Measurements from ENCODE around the gene LPAR3.

LPAR3 gene

DNA sequence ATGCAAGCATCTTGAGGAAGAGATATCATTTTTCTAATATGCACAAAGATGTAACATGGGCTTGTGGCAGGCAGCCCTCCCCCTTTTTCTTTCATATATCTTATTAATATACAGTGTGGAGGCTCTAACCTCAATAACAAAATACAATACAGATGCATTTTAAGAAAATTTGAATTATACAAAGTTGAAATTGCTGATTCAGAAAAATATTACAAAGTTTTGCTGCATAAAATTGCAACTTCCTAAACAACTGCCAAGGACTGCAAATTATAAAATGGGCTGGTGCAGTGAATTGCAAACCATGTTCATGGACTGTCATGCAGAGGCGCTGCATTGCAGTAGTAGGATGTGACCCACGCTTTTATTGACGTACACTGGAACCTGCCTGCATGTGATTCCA lies 84.0 kb downstream of the LPAR3 start:
- H3K4me3 ChIP-seq (replicated peaks; ENCODE audit: insufficient read depth, low read length), result no peak overlapping the region

DNA sequence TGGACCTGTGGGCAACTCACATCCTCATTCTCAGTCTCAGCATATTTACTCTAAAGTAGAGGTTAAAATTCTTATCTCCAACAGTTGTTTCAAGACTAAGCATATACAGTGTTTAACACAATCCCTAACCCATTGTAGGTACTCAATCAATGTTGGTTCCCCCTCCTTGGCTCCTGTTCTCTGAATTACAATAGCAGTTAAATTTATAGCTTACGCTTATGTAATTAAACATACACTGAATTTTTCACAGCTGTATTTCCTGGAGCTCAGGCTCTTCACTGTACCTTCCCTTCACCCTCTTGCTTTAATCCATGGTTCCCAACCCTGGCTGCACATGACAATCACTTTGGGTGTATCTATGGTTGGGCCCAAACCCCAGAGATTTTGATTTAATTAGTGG lies 89.4 kb downstream of the LPAR3 start:
- H3K27ac ChIP-seq (replicated peaks), result no peak overlapping the region
- TF ChIP-seq CTCF (IDR thresholded peaks at IDR 0.05; ENCODE audit: insufficient read depth, low read length), result no peak
- TF ChIP-seq, protein P1, sequence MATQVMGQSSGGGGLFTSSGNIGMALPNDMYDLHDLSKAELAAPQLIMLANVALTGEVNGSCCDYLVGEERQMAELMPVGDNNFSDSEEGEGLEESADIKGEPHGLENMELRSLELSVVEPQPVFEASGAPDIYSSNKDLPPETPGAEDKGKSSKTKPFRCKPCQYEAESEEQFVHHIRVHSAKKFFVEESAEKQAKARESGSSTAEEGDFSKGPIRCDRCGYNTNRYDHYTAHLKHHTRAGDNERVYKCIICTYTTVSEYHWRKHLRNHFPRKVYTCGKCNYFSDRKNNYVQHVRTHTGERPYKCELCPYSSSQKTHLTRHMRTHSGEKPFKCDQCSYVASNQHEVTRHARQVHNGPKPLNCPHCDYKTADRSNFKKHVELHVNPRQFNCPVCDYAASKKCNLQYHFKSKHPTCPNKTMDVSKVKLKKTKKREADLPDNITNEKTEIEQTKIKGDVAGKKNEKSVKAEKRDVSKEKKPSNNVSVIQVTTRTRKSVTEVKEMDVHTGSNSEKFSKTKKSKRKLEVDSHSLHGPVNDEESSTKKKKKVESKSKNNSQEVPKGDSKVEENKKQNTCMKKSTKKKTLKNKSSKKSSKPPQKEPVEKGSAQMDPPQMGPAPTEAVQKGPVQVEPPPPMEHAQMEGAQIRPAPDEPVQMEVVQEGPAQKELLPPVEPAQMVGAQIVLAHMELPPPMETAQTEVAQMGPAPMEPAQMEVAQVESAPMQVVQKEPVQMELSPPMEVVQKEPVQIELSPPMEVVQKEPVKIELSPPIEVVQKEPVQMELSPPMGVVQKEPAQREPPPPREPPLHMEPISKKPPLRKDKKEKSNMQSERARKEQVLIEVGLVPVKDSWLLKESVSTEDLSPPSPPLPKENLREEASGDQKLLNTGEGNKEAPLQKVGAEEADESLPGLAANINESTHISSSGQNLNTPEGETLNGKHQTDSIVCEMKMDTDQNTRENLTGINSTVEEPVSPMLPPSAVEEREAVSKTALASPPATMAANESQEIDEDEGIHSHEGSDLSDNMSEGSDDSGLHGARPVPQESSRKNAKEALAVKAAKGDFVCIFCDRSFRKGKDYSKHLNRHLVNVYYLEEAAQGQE (IDR thresholded peaks at IDR 0.05; ENCODE audit: insufficient replicate concordance, low read depth), result no peak
- no peak for TF ChIP-seq POLR2AphosphoS5 (IDR thresholded peaks at IDR 0.05; ENCODE audit: low read depth)
- TF ChIP-seq SPI1 (IDR thresholded peaks at IDR 0.05; ENCODE audit: borderline replicate concordance, low read depth), result no peak
- no peak for TF ChIP-seq GABPA (IDR thresholded peaks at IDR 0.05; ENCODE audit: low read depth)
- H3K27me3 ChIP-seq (ENCODE audit: insufficient read depth, poor library complexity, severe bottlenecking), result peaks cover 8% of the 10 kb centered on the region
- no peak overlapping the region for H3K4me3 ChIP-seq (replicated peaks; ENCODE audit: insufficient read depth, low read length)
- no peak for DNase-seq (ENCODE audit: low read depth in 1 of 2, low spot score in 1 of 2)

More for the DNA sequence above, 84.0 kb downstream of the LPAR3 start:
- TF ChIP-seq CTCF (IDR thresholded peaks at IDR 0.05; ENCODE audit: insufficient read depth, low read length), result no peak
- no peak for TF ChIP-seq POLR2AphosphoS5 (IDR thresholded peaks at IDR 0.05; ENCODE audit: low read depth)
- no peak for TF ChIP-seq SPI1 (IDR thresholded peaks at IDR 0.05; ENCODE audit: borderline replicate concordance, low read depth)
- TF ChIP-seq, protein P1 (IDR thresholded peaks at IDR 0.05; ENCODE audit: insufficient replicate concordance, low read depth), result no peak
- no peak for TF ChIP-seq GABPA (IDR thresholded peaks at IDR 0.05; ENCODE audit: low read depth)
- no peak overlapping the region for H3K27ac ChIP-seq (replicated peaks)
- DNase-seq (ENCODE audit: low read depth in 1 of 2, low spot score in 1 of 2), result no peak
- H3K27me3 ChIP-seq (ENCODE audit: insufficient read depth, poor library complexity, severe bottlenecking), result peaks cover 20% of the 10 kb centered on the region

DNA sequence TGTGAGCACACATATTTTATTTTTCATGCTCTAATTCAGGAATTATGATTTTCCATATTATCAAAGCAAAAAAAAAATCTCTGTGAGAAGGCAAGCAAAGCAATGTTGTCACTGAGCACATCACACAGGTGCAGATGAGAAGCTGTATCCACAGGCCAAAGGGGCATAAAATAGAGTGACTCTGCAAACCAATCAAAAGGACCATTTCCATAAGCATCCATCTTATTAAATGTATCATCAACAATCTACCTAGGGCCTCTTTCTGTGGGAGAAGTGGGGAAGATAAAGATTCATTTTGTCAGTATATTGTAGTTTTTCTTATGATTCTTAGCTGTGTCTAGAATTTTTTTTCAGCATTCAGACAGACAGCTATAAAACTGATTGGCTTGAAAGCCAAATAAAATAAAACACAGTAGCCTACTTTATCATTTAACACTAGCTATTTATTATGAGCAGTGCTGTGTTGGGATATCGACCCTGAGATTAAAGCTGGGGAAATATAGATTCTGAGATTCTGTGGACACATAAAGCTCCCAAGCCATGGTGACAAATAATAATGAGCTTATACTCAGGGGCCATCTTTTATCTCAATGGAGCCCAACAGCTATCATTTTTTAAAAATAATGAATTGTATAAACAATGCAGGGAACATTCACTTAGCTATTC lies 90.3 kb downstream of the LPAR3 start:
- H3K4me3 ChIP-seq (replicated peaks; ENCODE audit: insufficient read depth, low read length), result no peak overlapping the region
- H3K27ac ChIP-seq (replicated peaks), result no peak overlapping the region
- TF ChIP-seq CTCF (IDR thresholded peaks at IDR 0.05; ENCODE audit: insufficient read depth, low read length), result no peak
- TF ChIP-seq SPI1 (IDR thresholded peaks at IDR 0.05; ENCODE audit: borderline replicate concordance, low read depth), result no peak
- TF ChIP-seq, protein P1 (IDR thresholded peaks at IDR 0.05; ENCODE audit: insufficient replicate concordance, low read depth), result no peak
- TF ChIP-seq POLR2AphosphoS5 (IDR thresholded peaks at IDR 0.05; ENCODE audit: low read depth), result no peak
- no peak for TF ChIP-seq GABPA (IDR thresholded peaks at IDR 0.05; ENCODE audit: low read depth)
- peaks cover 7% of the 10 kb centered on the region for H3K27me3 ChIP-seq (ENCODE audit: insufficient read depth, poor library complexity, severe bottlenecking)
- no peak for DNase-seq (ENCODE audit: low read depth in 1 of 2, low spot score in 1 of 2)

Measured in HL-60 (cell line).